ENCODE results near the gene GNAI2. TPM values are rescaled to one million over a fixed set of nuclear protein-coding genes. Genes with fewer than 3 reads are reported as not detected.

GNAI2 gene
- total RNA-seq, 6 experiments from 2014 or later = 532 to 617 (median 582) TPM

GRCh38 chr3:50194903-50195500, 41.0 kb upstream of the GNAI2 start:
- Mint-ChIP-seq H3K4me1 (ENCODE audit: low read depth) (no peaks in the 10 kb centered on the region), H3K27me3 (ENCODE audit: insufficient read depth) (peaks cover 16% of the 10 kb centered on the region), H3K36me3 (ENCODE audit: low read depth) (no peaks in the 10 kb centered on the region), H3K9me3 (no peaks in the 10 kb centered on the region), H3K4me3 (no peak overlapping the region), H3K27ac (no peak overlapping the region)
- 0 out of 2 replicates have a peak, but pooled peaks have one; percentile 8 for TF ChIP-seq CTCF (IDR thresholded peaks at IDR 0.05)
- DNase-seq = no peak

- H3K9me3 Mint-ChIP-seq = no peaks in the 10 kb centered on the region
- TF ChIP-seq CTCF (IDR thresholded peaks at IDR 0.05) = no peak
- no peaks in the 10 kb centered on the region for H3K4me1 Mint-ChIP-seq (ENCODE audit: low read depth)
- no peak overlapping the region for H3K4me3 Mint-ChIP-seq
- H3K27me3 Mint-ChIP-seq (ENCODE audit: insufficient read depth) = peaks cover 18% of the 10 kb centered on the region
- H3K27ac Mint-ChIP-seq = no peak overlapping the region
- DNase-seq = no peak
- H3K36me3 Mint-ChIP-seq (ENCODE audit: low read depth) = no peaks in the 10 kb centered on the region
Observed at GRCh38 chr3:50195501-50196252, 40.3 kb upstream of the GNAI2 start.

- Mint-ChIP-seq H3K36me3 (ENCODE audit: low read depth) (no peaks in the 10 kb centered on the region), H3K27ac (no peak overlapping the region), H3K4me3 (no peak overlapping the region), H3K4me1 (ENCODE audit: low read depth) (no peaks in the 10 kb centered on the region), H3K9me3 (no peaks in the 10 kb centered on the region), H3K27me3 (ENCODE audit: insufficient read depth) (peaks cover 21% of the 10 kb centered on the region)
- no peak for DNase-seq
- no peak for TF ChIP-seq CTCF (IDR thresholded peaks at IDR 0.05)
Observed at GRCh38 chr3:50196253-50196801, 39.7 kb upstream of the GNAI2 start.

GRCh38 chr3:50201573-50202315, 34.3 kb upstream of the GNAI2 start:
- 0 out of 2 replicates have a peak, but pooled peaks cover 5% of the 10 kb centered on the region for H3K4me1 Mint-ChIP-seq (ENCODE audit: low read depth)
- no peaks in the 10 kb centered on the region for H3K9me3 Mint-ChIP-seq
- H3K27me3 Mint-ChIP-seq (ENCODE audit: insufficient read depth) = peaks cover 43% of the 10 kb centered on the region
- no peak for TF ChIP-seq CTCF (IDR thresholded peaks at IDR 0.05)
- H3K4me3 Mint-ChIP-seq = no peak overlapping the region
- no peak overlapping the region for H3K27ac Mint-ChIP-seq
- DNase-seq = no peak
- H3K36me3 Mint-ChIP-seq (ENCODE audit: low read depth) = no peaks in the 10 kb centered on the region

- Mint-ChIP-seq H3K4me1 (ENCODE audit: low read depth) (0 out of 2 replicates have a peak, but pooled peaks cover 5% of the 10 kb centered on the region), H3K9me3 (no peaks in the 10 kb centered on the region), H3K27me3 (ENCODE audit: insufficient read depth) (peaks cover 42% of the 10 kb centered on the region), H3K4me3 (no peak overlapping the region), H3K36me3 (ENCODE audit: low read depth) (no peaks in the 10 kb centered on the region), H3K27ac (no peak overlapping the region)
- no peak for DNase-seq
- TF ChIP-seq CTCF (IDR thresholded peaks at IDR 0.05) = no peak
Observed at GRCh38 chr3:50202353-50203112, 33.5 kb upstream of the GNAI2 start.
